Right lobe of liver (tissue), 4 donors: Measurements from ENCODE around the gene LBX2.

ENCODE experiments used
- POLR2A ChIP-seq: fragments of 450-650 bp; IDR thresholded peaks from one replicate; pipeline ENCODE4 v1.6.1; 2017; ENCODE audit warnings: antibody characterized with exemption, mild to moderate bottlenecking
- TF ChIP-seq, protein P1 (sequence below), 4 donors: fragments of 200-600 bp in 3 of 4; fragments of 450-650 bp in 1 of 4; IDR thresholded peaks; one replicate each; pipeline versions ENCODE4 v1.5.1 to v1.8.0; 2016 to 2022; ENCODE audit warnings: antibody characterized with exemption in 4 of 4, mild to moderate bottlenecking in 2 of 4
- donor health status: DM: no; HTN: no; CAD: no.
- donor health status: DM: no; HTN: no; CAD: no.
- donor health status: DM: no; HTN: yes; CAD: no.

DNA sequence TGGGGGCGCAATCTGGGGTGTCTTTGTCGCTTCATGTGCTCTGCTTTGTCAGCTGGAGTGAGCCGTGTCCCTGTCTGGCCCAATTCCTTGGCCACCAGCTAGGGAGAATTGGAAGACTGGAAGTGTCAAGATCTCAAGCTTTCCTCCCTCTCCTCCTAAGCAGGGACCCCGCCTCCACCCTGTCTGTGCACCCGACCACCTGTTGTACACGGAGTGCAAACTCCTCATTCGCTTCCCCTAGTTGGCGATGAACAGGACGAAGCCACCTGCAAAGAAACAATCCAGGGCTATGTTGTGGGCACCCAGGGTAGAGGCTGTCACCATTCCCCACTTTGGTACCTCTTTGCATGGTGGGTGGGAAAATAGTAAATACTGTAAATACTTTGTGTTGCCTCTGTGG, 28.3 kb upstream of the LBX2 start:
- TF ChIP-seq, protein P1, sequence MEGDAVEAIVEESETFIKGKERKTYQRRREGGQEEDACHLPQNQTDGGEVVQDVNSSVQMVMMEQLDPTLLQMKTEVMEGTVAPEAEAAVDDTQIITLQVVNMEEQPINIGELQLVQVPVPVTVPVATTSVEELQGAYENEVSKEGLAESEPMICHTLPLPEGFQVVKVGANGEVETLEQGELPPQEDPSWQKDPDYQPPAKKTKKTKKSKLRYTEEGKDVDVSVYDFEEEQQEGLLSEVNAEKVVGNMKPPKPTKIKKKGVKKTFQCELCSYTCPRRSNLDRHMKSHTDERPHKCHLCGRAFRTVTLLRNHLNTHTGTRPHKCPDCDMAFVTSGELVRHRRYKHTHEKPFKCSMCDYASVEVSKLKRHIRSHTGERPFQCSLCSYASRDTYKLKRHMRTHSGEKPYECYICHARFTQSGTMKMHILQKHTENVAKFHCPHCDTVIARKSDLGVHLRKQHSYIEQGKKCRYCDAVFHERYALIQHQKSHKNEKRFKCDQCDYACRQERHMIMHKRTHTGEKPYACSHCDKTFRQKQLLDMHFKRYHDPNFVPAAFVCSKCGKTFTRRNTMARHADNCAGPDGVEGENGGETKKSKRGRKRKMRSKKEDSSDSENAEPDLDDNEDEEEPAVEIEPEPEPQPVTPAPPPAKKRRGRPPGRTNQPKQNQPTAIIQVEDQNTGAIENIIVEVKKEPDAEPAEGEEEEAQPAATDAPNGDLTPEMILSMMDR (IDR thresholded peaks at IDR 0.05) = no peak
- no peak for TF ChIP-seq POLR2A
